HG03159 (cell line): ENCODE results near the gene ELOVL6.
A peak's percentile ranks its signal among the peaks of the same experiment; 100 is the strongest.
"Not testable (repeated sequence)": the region's sequence is repeated elsewhere in the genome, so short reads cannot be mapped to it uniquely, and the experiment has no call there.

Source experiments
- ATAC-seq: cut with Tn5 transposase; IDR thresholded peaks from one replicate; pipeline ENCODE4 v1.9.1; 2021; ENCODE audit warnings: mild to moderate bottlenecking, moderate library complexity; ENCODE audit not compliant: unreplicated experiment

The ELOVL6 gene

DNA sequence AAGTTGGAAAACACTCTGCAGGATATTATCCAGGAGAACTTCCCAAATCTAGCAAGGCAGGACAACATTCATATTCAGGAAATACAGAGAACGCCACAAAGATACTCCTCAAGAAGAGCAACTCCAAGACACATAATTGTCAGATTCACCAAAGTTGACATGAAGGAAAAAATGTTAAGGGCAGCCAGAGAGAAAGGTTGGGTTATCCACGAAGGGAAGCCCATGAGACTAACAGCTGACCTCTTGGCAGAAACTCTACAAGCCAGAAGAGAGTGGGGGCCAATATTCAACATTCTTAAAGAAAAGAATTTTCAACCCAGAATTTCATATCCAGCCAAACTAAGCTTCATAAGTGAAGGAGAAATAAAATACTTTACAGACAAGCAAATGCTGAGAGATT lies 120.3 kb downstream of the ELOVL6 start:
- not testable (repeated sequence) for ATAC-seq

DNA sequence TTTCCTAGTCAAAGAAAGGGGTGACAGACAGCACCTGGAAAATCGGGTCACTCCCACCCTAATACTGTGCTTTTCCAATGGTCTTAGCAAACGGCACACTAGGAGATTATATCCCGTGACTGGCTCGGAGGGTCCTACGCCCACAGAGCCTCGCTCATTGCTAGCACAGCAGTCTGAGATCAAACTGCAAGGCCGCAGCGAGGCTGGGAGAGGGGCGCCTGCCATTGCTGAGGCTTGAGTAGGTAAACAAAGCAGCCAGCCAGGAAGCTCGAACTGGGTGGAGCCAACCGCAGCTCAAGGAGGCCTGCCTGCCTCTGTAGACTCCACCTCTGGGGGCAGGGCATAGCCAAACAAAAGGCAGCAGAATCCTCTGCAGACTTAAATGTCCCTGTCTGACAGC lies 121.6 kb downstream of the ELOVL6 start:
- not testable (repeated sequence) for ATAC-seq

DNA sequence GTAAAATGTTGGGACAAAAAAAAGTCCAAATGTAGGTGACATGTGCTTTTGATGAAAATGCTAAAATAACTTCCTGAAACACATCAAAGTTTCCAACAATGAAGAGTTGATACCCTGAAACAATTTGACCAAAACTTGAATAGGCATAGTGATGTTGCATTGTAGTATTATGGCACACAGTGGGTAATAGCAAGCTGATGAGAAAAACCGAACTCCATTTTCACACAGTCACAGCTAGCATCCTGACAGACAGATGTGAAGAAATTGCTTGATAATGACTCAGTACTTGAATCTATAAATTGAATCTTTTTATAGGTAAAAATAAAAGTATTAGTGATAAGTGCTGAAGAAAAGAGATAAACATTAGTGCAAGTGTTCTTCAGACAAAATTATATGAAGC lies 122.5 kb downstream of the ELOVL6 start:
- ATAC-seq: no peak

DNA sequence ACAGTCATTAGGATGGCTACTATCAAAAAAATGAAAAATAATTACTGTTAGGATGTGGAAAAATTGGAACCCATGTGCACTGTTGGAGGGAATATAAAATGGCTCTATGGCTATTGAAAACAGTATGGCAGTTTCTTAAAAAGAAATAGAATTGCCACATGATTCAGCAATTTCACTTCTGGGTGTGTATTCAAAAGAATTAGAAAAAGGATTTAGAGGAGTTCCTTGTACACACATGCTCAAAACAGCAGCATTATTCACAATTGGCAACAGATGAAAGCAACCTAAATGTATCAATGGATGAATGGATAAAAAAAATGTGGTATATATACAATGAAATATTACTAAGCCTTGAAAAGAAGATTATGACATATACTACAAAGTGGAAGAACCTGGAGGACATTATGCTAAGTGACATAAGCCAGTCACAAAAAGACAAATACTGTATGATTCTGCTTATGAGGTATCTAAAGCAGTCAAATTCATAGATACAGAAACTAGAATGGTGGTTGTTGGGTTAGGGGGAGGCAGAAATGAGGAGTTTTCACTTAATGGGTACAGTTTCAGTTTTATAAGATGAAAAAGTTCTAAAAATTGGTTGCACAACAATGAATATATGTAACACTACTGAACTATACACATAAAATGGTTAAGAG lies 123.2 kb downstream of the ELOVL6 start:
- ATAC-seq: peak; percentile 65

DNA sequence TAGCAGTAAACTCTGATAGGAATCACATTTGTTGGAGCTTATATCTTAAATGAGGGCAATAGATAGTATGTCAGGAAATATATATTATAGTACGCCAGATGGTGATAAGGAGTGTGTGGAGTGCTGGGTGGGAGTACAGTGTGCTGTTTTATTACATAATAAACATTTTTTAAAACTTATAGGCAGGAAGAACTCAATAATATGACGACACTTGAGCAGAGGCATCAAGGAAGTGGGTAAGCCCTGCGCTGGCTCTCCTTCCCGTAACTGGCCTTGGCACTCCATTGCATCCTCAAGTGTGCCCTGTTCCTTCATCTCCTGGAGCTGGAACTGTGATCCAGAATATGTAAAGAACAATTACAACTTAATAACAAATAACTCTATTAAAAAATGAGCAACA lies 123.8 kb downstream of the ELOVL6 start:
- no peak for ATAC-seq

DNA sequence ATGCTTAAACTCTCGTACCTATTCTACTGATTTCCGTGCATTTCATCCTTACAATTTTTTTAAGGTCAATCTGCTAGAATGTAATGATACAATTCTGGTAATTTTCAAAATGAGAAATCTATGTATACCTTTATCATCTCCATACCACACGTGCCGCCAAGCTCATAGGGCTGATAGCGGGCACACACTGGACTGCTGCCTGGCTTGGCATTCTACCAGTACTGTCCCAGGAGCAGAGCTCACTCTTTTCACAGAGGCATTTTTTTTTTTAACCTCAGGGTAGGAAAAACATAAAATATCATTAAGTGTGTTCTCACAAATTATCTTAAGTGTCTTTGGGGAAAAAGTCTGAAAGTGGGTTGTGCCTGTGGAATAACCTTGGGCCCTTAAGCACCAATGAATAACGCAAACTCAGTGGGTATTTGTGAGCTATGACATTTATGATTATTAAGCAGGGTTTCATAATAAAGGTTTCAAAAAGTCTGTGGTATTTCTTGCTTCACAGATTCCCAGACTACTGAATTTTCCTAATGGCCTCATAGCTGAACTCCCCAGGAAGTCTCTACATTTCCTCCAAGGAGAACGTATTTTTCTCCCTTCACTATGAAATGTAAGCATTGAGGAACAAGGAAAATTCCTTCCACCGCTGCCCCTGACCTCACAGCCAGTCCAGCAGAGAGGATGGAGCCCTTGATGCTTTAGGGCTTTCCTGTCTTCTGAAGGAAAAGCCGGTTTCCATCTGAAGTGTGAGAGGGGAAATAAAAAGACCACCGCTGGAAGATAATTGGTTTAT lies 125.2 kb downstream of the ELOVL6 start:
- ATAC-seq: no peak

DNA sequence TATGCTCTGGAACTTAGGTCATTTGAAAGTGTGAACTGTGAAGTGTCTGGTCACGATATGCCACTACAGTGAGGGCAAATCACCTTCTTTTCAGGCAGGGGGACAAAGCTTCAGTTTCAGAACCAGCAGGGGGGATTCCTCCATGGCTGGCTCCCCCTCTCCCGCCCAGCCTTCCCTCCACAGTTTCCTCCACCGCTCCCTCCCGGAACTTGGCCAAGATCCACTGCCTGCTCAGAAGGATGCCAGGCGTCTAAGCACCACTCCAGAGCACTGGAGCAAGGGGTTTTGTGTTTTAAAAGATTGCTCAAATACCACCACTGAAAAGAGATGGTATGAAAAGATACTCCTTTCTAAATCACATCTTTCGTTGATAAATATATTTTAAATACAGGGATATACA lies 126.9 kb downstream of the ELOVL6 start:
- ATAC-seq: no peak

DNA sequence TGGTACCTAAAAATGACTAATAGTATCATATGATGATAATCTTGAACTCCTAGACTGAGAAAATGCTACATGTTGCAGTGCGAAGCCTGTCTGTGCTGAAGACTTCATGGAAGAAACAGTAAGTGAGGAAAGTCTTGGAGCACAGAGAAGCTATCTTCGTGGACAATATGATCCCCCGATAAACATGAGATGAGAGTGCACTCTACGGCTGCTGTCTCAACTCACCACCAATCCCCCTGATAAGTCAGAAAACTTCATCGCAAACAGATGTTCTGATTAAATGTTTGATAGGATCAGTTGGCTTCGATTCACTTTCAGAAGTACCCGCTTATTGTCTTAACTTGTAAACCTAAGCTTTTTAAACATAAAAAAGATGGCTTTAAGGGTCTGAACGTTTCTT lies 130.2 kb downstream of the ELOVL6 start:
- ATAC-seq: no peak

DNA sequence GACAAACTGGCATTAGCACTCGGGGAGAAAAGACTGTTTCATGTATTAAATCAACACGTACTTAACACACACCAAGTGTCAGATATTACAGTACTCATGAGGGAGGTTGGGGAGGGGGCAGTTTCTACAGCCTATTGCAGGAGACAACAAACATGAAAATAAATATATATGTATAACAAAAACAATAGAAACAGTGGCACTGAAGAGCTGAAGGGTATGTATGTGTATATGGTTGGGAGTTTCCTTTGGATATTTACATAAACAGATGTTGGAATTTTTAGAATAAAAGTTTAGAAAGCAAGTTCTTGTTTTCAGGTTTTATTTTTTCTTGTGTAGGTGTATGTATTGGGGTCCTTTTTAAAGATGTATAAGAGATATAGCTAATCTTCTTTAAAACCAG lies 133.5 kb downstream of the ELOVL6 start:
- no peak for ATAC-seq

DNA sequence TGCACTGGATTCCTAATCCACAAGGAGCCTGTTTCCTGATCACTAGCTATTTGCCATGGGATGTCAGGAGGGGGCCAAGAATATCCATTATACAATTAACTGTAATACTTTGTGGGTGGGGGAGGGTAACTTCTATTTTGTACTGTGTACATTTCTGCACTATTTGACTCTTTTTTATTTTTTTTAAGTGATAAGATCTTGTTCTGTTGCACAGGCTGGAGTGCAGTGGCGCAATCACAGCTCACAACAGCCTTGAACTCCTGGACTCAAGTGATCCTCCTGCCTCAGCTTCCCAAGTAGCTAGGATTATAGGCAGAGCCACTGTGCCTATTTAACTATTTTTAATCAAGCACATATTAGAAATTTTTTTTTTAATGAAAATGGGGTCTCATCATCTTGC lies 134.1 kb downstream of the ELOVL6 start:
- ATAC-seq: no peak

DNA sequence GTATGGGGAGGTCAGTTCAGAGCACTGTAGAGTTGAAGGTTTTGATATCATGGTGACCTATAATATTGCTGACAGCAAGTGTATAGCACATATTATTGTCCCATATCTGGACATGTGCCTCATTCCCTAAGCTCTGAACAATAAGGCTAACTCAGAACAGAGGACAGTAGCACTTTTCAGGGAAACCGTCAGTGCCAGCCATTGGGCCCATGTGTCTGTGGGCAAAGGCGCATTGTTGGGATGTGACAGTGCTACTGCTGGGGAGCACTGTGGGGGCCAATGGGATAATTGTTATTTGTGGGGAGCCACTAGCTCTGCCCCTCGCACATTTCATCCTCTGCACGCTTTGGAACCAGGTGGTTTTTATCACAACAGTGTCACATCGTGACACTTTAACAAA lies 136.2 kb downstream of the ELOVL6 start:
- no peak for ATAC-seq

DNA sequence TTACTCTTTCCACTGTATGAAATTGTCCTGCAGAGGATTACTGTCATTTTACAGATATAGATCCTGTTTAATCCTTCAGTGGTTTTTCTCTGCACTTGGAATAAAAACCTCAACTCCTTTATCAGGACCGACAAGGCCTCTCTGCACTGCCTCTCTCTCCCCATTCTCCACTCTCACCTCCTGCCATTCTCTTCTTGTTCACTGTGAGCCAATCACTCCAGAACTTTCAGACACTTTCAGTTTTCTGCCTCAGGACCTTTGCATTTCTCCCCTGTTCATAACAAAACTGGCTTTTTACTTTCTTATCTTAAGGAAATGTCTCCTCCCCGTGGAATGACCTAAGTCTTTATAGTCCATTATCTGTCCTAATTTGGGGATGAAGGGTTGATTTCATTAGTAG lies 137.3 kb downstream of the ELOVL6 start:
- no peak for ATAC-seq

DNA sequence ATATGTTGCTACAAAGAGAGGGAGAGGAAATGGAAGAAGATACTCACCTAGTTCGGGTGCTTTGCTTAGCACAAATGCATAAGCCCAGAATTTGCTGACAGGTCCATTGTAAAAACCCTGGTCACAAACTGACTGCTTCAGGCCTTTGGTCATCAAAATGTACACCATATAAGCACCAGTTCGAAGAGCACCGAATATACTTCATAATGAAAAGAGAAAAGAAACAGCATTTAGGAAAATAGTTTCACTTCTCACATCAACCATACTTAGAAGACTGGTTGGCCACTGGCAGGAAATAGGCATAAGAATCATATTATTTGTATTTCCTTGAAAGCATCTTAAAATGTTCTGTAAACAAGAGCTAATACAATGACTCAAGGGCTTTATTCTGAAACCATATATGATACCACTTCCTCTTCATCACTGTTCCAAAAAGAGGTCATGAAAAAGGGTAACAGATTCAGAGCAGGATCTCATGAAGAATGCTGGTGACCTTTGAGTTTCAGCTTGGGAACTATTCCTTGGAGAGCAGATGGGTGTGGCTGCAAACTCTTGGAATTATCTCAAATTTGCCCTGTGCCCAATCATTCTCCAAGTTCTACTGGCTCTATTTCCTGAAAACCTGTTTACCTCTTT lies 138.7 kb downstream of the ELOVL6 start:
- peak; percentile 91 for ATAC-seq

DNA sequence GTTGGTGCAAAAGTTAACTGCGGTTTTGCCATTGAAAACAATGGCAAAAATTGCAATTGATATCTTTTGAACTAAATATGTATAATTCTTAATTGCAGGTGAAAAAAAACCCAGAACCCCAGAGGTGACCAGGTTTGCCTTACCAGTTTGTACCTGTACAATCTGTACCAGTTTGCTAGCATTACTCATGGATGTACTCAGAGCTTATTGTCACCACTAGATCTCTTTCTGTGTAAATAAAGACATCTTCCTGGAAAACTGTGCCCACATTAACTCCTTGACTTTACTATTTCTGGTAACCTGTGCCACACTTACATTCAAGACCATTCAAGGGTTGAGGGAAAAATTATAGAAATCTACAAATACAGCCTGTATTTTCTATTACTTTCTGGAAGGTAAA lies 139.7 kb downstream of the ELOVL6 start:
- no peak for ATAC-seq

DNA sequence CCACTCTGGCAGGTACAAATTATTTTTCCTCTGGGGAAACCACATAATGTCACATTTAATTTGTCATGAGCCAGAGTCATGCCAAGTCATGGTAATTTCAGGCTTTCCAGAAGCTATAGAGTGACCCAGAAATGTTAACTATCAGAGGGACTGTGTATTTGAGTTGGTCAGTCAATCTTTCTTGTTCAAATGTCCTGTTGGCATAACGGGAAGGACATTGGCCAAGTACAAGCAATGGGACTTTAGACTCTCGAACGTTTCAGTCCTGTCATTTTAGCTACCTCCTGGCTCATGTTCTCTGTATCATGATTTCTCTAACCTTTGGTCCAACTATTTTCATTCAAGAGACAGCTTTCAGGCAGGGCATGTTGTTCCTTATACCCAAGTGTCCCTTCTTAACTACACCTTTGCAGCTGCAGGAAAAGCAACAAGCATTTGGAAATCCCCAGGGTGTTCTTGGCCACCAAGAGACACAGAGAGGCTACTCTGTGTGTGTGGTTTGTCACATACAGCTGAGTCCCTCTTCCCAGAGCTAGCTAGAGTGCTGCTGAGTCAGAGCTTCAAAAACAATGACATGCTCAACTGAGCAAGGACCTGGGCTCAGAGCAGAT lies 143.2 kb downstream of the ELOVL6 start:
- ATAC-seq: peak; percentile 54

DNA sequence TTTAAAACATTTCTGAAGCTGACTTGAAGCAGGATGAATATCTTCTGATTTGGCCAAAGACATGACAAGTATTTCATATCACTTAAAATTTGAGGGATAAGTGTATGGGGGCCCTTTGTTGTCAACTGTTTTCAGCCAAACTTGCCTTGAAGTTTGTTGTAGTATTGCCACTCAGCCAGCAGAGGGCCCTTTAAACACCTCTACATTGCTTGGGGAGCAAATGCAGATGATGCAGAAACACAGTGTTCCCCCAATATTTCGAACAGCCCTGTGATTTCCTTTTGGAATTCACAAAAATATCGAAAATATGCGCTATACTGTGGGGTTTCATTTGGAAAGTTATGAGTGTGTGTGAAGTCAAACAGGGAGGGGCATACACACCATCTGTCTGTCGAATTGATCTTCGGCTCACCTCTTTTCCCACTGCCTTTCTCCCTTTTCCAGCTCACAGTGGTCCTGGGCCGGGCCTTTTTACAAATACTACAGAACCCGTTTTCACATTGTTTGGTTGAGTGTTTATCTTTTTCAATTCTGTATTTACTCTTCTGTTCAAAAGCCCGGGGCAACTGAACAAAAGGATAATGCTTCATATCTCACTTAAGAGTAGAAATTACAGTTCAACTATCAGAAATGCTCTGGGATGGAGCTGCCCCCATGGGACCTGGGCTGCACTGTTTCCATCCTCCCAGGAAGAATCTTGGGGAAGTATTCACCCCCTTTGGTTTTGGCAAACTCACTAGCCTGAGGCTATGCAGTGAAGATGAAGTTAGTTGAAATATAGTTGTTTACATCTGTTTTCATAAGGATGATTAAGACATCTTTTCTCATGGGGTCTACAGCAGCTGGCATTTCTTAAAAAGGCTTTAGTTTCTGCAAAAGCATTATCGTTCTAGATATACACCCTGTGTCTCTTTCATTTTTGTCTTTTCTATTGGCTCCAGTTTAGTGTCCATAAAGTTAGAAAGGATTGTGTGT lies 148.2 kb downstream of the ELOVL6 start:
- ATAC-seq: peak; percentile 74

DNA sequence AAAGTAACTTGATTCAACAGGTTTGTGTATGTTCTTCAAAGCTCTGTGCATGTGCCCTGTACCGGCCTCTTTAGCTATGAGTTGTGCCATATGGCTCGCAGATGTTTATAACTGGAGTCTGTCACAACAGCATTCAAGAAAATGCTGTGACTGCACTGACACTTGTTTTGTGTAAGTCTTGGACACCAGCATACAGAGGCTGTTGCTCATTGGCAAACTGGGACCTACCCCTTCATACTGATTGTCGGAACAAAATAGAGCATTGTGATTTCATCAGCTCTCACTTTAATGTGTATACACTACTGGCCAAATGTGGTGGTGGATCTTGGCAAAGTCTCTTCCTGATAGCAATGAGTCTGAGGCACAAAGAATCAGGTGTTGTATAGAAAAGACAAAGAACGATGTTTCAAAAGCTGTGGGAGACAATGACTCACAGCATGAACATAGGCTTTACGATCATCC lies 151.8 kb downstream of the ELOVL6 start:
- no peak for ATAC-seq

DNA sequence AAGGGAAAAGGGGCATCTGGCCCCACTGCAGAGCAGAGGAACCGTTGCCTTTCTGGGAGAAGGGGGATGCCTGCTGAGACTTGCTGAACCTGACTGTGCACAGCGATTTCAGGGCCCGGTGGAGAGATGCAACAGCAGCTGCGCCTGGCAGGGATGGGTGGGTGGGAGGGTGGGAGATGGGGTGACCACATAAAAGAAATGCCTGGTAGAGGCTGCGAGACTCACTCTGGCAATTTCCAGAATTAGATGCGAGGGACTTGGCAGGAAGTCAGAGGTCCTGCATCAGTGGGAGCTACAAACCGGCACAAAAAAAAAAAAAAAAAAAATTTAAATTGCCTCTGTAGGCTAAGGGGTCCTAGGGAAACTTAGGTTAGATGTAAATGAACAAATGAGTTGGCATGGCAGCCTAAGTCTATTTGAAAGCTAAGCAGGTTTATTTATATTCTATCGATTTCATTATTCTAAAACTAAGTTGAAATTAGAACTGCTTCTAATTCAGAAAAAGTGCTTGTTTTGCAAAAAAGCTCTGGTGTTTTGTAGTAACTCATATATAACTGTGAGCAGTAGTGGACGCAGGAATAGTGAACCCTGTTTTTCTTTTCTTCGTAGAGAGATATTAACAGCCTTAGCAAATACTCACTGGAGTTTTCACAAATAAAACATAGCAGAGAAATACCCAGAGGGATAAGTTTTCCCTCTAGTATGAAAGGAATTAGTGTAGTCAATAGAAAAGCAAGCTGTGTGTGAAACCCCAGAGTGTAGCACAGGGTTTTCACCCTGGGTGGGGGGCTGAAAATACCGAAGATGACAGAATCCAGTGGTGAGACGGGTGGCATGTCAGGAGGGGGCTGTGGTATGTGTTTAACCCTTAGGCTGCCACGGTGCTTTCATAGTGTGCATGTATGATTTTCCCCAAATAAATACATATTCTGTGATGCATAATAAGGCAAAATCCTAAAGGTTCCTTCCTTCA lies 155.6 kb downstream of the ELOVL6 start:
- no peak for ATAC-seq

DNA sequence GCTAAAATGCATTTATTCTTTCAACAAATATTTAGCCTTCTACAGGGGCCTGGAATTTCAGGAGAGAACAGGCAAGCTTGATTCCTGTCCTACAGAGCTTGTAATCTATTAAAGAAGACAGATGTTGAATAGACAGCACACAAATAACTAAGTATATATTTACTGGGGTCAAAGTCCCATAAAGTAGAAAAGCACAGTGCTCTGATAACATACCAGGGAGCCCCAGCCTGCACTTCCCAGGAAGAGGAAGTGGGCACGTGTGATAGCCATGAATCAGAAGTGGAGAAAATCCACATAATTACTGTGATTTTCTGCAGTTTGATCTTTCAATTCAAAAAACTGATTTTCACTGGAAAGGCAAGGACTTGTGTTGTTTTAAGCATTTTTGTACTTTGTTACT lies 156.7 kb downstream of the ELOVL6 start:
- ATAC-seq: no peak
